GM12878 (cell line): ENCODE data around the gene CGN. TPM values are rescaled to one million over a fixed set of nuclear protein-coding genes. Genes with fewer than 3 reads are reported as not detected.

ENCODE experiments used
- ATAC-seq: fragments of 200-7000 bp; cut with Tn5 transposase; 3 replicates; pipeline ENCODE4 v1.9.1; 2020; ENCODE audit warnings: mild to moderate bottlenecking, moderate library complexity
- BruUV-seq: library from RNA; stranded (reverse); fragments of 400-500 nt; replicated peaks from 2 replicates; lab custom pipeline; 2021; lab: Mats Ljungman, UMichigan
- CTCF ChIA-PET: fragments of 300-600 bp; sonication (Branson Sonifier 250); formaldehyde crosslinking; extraction: SDS; loops from one replicate; lab custom pipeline; 2021; ENCODE audit warnings: inconsistent platforms; lab: Yijun Ruan, JAX
- POLR2A ChIA-PET: fragments of 350-600 bp; formaldehyde crosslinking; extraction: SDS; loops from one replicate; lab custom pipeline; 2021; ENCODE audit warnings: inconsistent platforms; lab: Charles Lee
- RAD21 ChIA-PET: fragments of 300-600 bp; sonication (Branson Sonifier 250); formaldehyde crosslinking; loops from one replicate; lab custom pipeline; 2023; ENCODE audit warnings: antibody characterized with exemption; ENCODE audit not compliant: unreplicated experiment; lab: Charles Lee
- SMC1A ChIA-PET: fragments of 300-600 bp; sonication (Branson Sonifier 250); formaldehyde crosslinking; loops from one replicate; lab custom pipeline; 2023; ENCODE audit not compliant: unreplicated experiment, uncharacterized antibody; lab: Charles Lee
- DNase-seq: peaks from one replicate; pipeline ENCODE4 v3.0.0-alpha.2; 2011; ENCODE audit warnings: low read depth, low spot score
- FAIRE-seq: peaks from 3 replicates; lab custom pipeline; 2011; peaks lifted over from hg19 to GRCh38; lab: Jason Lieb, UNC
- H2AFZ ChIP-seq: 2 replicates; pipeline ENCODE4 v1.6.0; 2011; ENCODE audit warnings: low read depth, low read length, control low read depth; ENCODE audit not compliant: control insufficient read depth
- H3K27ac ChIP-seq: 2 replicates; pipeline ENCODE4 v1.5.1; 2011; ENCODE audit warnings: control low read depth; ENCODE audit not compliant: control insufficient read depth, insufficient read depth
- H3K27me3 ChIP-seq, 2 experiments: replicated peaks in 1 of 2; 2 replicates each; pipeline versions ENCODE4 v1.6.0 to v1.6.1; 2011; ENCODE audit warnings: low read length in 1 of 2; ENCODE audit not compliant: control insufficient read depth in 2 of 2, insufficient read depth in 2 of 2
- H3K36me3 ChIP-seq, 2 experiments: 2 replicates each; pipeline ENCODE4 v1.5.1; 2011; ENCODE audit warnings: low read length in 1 of 2; ENCODE audit not compliant: control insufficient read depth in 2 of 2, insufficient read depth in 2 of 2
- H3K4me1 ChIP-seq: 2 replicates; pipeline ENCODE4 v1.6.1; 2011; ENCODE audit warnings: mild to moderate bottlenecking, low read length, moderate library complexity, mixed read lengths; ENCODE audit not compliant: control insufficient read depth, insufficient read depth
- H3K4me2 ChIP-seq: 2 replicates; pipeline ENCODE4 v1.6.0; 2011; ENCODE audit warnings: control low read depth; ENCODE audit not compliant: control insufficient read depth, insufficient read depth
- H3K4me3 ChIP-seq: fragments of 200-600 bp; sonication (generic); 2 replicates; pipeline ENCODE4 v1.5.1; 2016
- H3K79me2 ChIP-seq: 2 replicates; pipeline ENCODE4 v1.6.0; 2011; ENCODE audit warnings: low read length; ENCODE audit not compliant: control insufficient read depth, insufficient read depth
- H3K9ac ChIP-seq: 2 replicates; pipeline ENCODE4 v1.8.0; 2011; ENCODE audit warnings: low read length, control low read depth, mixed read lengths; ENCODE audit not compliant: control insufficient read depth, insufficient read depth
- H3K9me3 ChIP-seq: replicated peaks from 3 replicates; pipeline ENCODE4 v1.5.1; 2011; ENCODE audit warnings: mild to moderate bottlenecking, low read length; ENCODE audit not compliant: control insufficient read depth, insufficient read depth
- H4K20me1 ChIP-seq: 2 replicates; pipeline ENCODE4 v1.6.0; 2011; ENCODE audit not compliant: control insufficient read depth, insufficient read depth
- CREM ChIP-seq: IDR thresholded peaks from 2 replicates; pipeline ENCODE4 v1.6.1; 2014; ENCODE audit warnings: antibody characterized with exemption, low read depth
- CTCF ChIP-seq, 3 experiments: IDR thresholded peaks in 2 of 3; conservative IDR thresholded peaks in 1 of 3; 2 replicates each; pipeline ENCODE4 v1.5.1; 2011; ENCODE audit warnings: low read depth in 3 of 3, low read length in 3 of 3, mild to moderate bottlenecking in 3 of 3, control low read depth in 2 of 3, moderate library complexity in 2 of 3, inconsistent platforms in 1 of 3, mixed read lengths in 1 of 3; ENCODE audit not compliant: control insufficient read depth in 2 of 3, insufficient read depth in 1 of 3; ENCODE audit errors: extremely low read depth in 1 of 3
- EGR1 ChIP-seq, 2 experiments: IDR thresholded peaks; 1 replicate in 1 of 2; 2 replicates in 1 of 2; pipeline ENCODE4 v1.6.1; 2011 to 2012; ENCODE audit warnings: low read depth in 2 of 2, low read length in 2 of 2, borderline replicate concordance in 1 of 2, mild to moderate bottlenecking in 1 of 2, moderate library complexity in 1 of 2
- ELK1 ChIP-seq: IDR thresholded peaks from 2 replicates; pipeline ENCODE4 v1.6.1; 2012; ENCODE audit warnings: low read depth, low read length, improper control_type of control experiment
- ESRRA ChIP-seq: IDR thresholded peaks from 2 replicates; pipeline ENCODE4 v1.6.1; 2012; ENCODE audit warnings: mild to moderate bottlenecking, low read length, improper control_type of control experiment
- IKZF1 ChIP-seq: fragments of 450-650 bp; conservative IDR thresholded peaks from 2 replicates; pipeline ENCODE4 v1.6.1; 2017; ENCODE audit warnings: antibody characterized with exemption, mild to moderate bottlenecking
- IKZF2 ChIP-seq, 2 experiments: fragments of 450-650 bp; IDR thresholded peaks; 2 replicates each; pipeline ENCODE4 v1.6.1; 2017; ENCODE audit warnings: mild to moderate bottlenecking in 2 of 2, moderate library complexity in 2 of 2
- PAX8 ChIP-seq: fragments of 450-650 bp; IDR thresholded peaks from 2 replicates; pipeline ENCODE4 v1.6.1; 2017; ENCODE audit warnings: mild to moderate bottlenecking, moderate library complexity
- POU2F2 ChIP-seq: IDR thresholded peaks from 3 replicates; pipeline ENCODE4 v1.6.1; 2011; ENCODE audit warnings: low read depth, mild to moderate bottlenecking, low read length, borderline replicate concordance
- ZNF384 ChIP-seq: IDR thresholded peaks from 2 replicates; pipeline ENCODE4 v1.6.1; 2012; ENCODE audit warnings: low read depth, mild to moderate bottlenecking, low read length, improper control_type of control experiment, borderline replicate concordance
- WGBS: methylation state at CpG from one replicate; pipeline ENCODE4 v1.1.6; 2016; ENCODE audit warnings: low lambda C conversion rate; ENCODE audit not compliant: insufficient replicate concordance, insufficient coverage; ENCODE audit errors: missing lambda C conversion rate; 5-methylcytosine and 5-hydroxymethylcytosine counted together
- in situ Hi-C: fragments of 300-500 bp; cut with MboI; formaldehyde crosslinking; loops from 9 replicates; pipeline ENCODE4 v1.14.3; 2018; ENCODE audit warnings: mixed read lengths
- intact Hi-C: fragments of 100-400 bp; cut with micrococcal nuclease; formaldehyde crosslinking; loops from one replicate; pipeline ENCODE4 v1.14.2; 2022; ENCODE audit not compliant: unreplicated experiment
- polyA plus RNA-seq, 11 experiments: library from polyadenylated mRNA; depleted of rRNA in 4 of 11; unstranded in 6 of 11; stranded (reverse) in 5 of 11; fragments of >200 nt; fragmentation: Nextera tagmentation in 4 of 11; fragmentation: Illumina TruSeq in 1 of 11; extraction: Ambion mirVana in 4 of 11; extraction: Trizol in 1 of 11; gene quantifications; 1 replicate in 1 of 11; 2 replicates in 10 of 11; pipeline versions ENCODE4 v1.2.1 to v1.2.3, GENCODE V29; 2011 to 2016; ENCODE audit warnings: inconsistent platforms in 2 of 11, missing spikeins in 2 of 11, low read depth in 1 of 11
- total RNA-seq, 4 experiments: library from RNA; depleted of rRNA in 3 of 4; stranded (reverse); fragments of >200 nt in 3 of 4; fragmentation: Illumina TruSeq in 1 of 4; extraction: Trizol in 1 of 4; gene quantifications; 2 replicates each; pipeline versions ENCODE4 v1.2.1 to v1.2.3, GENCODE V29; 2013 to 2021

Gene CGN
- total and polyA plus RNA-seq, 10 of the 15 experiments (the other 5 are each of a cell fraction or from before 2014, with no cell fraction given) = 0.11 to 6.5 (median 3.4) TPM

DNA sequence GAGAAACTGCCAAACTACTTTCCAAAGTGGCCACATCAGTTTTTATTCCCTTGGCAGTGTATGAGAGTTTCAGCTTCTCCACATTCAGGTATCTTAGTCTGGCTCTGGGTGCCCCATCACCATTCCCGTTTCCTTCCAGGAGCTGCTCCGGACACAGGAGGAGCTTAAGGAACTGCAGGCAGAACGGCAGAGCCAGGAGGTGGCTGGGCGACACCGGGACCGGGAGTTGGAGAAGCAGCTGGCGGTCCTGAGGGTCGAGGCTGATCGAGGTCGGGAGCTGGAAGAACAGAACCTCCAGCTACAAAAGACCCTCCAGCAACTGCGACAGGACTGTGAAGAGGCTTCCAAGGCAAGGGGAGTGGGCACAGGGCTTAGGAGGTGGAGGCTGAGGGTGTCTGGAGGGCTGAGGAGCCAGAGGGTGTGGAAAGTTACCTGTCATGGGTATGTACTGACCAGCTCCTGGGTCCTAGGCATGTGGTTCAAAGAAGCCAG, 18.1 kb downstream of the CGN start:
- no peak overlapping the region for H2AFZ ChIP-seq
- H3K27me3 ChIP-seq = no peaks in the 10 kb centered on the region
- H3K4me3 ChIP-seq = no peak overlapping the region
- H3K4me1 ChIP-seq = no peaks in the 10 kb centered on the region
- no peaks in the 10 kb centered on the region for H3K9me3 ChIP-seq
- H3K36me3 ChIP-seq = no peaks in the 10 kb centered on the region
- POLR2A ChIA-PET = no interaction called here
- WGBS = 67% methylated on average over 11 of the region's 11 CpGs
- SMC1A ChIA-PET = no interaction called here
- RAD21 ChIA-PET = no interaction called here
- in situ Hi-C loops (no loop called here), intact Hi-C loops (no loop called here)
- TF ChIP-seq IKZF1 = no peak
- TF ChIP-seq ESRRA = no peak
- no peak for TF ChIP-seq EGR1 (IDR thresholded peaks at IDR 0.05; ENCODE audit: borderline replicate concordance in 1 of 2, low read depth in 2 of 2, low read length in 2 of 2)
- TF ChIP-seq CTCF (IDR thresholded peaks at IDR 0.05 in 2 of 3, conservative IDR thresholded peaks at IDR 0.05 in 1 of 3; ENCODE audit: control insufficient read depth in 2 of 3, extremely low read depth in 1 of 3, insufficient read depth in 1 of 3, low read depth in 3 of 3, low read length in 3 of 3) = no peak
- no peak for TF ChIP-seq ELK1
- no peak for TF ChIP-seq PAX8
- no peak for TF ChIP-seq ZNF384
- TF ChIP-seq IKZF2 (IDR thresholded peaks at IDR 0.05) = no peak
- TF ChIP-seq POU2F2 = no peak
- no peak for TF ChIP-seq CREM
- no TSS peak for BruUV-seq
- H3K4me2 ChIP-seq = no peak overlapping the region
- H4K20me1 ChIP-seq = no peaks in the 10 kb centered on the region
- H3K9ac ChIP-seq = no peak overlapping the region
- FAIRE-seq (no peak), ATAC-seq (no peak), DNase-seq (no peak)
- CTCF ChIA-PET = interaction anchor here (1.4 kb wide), 1 partner anchor 10 kb away, joined by 4 read pairs; no protein-coding TSS in a partner anchor
- H3K27ac ChIP-seq = no peak overlapping the region
- no peaks in the 10 kb centered on the region for H3K79me2 ChIP-seq
